ENCODE results near the gene SLC23A1. TPM values are rescaled to one million over a fixed set of nuclear protein-coding genes. Genes with fewer than 3 reads are reported as not detected.

Gene SLC23A1
- total RNA-seq, 4 donors from 2014 or later = 0.30 to 5.5 (median 1.0) TPM; not detected in 1

DNA sequence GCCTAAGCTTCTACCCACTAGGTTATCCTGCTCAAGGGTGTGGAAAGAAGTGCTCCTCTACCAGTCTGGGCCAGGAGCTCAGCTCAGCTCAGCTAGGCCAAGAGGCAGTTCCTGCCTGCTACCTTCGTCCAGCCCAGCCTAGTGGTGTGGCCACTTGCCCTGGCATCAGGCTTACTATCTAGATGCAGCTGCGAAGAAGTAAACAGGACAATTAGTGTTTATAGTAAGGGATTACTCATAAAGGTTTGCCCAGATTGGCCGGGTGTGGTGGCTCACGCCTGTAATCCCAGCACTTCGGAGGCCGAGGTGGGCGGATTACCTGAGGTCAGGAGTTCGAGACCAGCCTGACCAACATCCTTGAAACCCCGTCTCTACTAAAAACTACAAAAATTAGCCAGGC lies 33.6 kb upstream of the SLC23A1 start:
- peaks cover 0 to 7% of the 10 kb centered on the region in 2 donors for H3K4me1 ChIP-seq
- no peaks in the 10 kb centered on the region for H3K36me3 ChIP-seq
- TF ChIP-seq, protein P1, sequence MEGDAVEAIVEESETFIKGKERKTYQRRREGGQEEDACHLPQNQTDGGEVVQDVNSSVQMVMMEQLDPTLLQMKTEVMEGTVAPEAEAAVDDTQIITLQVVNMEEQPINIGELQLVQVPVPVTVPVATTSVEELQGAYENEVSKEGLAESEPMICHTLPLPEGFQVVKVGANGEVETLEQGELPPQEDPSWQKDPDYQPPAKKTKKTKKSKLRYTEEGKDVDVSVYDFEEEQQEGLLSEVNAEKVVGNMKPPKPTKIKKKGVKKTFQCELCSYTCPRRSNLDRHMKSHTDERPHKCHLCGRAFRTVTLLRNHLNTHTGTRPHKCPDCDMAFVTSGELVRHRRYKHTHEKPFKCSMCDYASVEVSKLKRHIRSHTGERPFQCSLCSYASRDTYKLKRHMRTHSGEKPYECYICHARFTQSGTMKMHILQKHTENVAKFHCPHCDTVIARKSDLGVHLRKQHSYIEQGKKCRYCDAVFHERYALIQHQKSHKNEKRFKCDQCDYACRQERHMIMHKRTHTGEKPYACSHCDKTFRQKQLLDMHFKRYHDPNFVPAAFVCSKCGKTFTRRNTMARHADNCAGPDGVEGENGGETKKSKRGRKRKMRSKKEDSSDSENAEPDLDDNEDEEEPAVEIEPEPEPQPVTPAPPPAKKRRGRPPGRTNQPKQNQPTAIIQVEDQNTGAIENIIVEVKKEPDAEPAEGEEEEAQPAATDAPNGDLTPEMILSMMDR (IDR thresholded peaks at IDR 0.05) = no peak
- TF ChIP-seq POLR2A (IDR thresholded peaks at IDR 0.05) = no peak
- DNase-seq = no peak
- no peak overlapping the region for H3K4me3 ChIP-seq
- intact Hi-C loops (cut with DNase I; ENCODE audit: low total_unique reads) = loop anchor here (5.0 kb wide), 1 partner anchor 101 kb away; no protein-coding TSS in a partner anchor
- no peaks in the 10 kb centered on the region for H3K27me3 ChIP-seq
- no peaks in the 10 kb centered on the region for H3K9me3 ChIP-seq
- H3K27ac ChIP-seq = peak overlapping the region; percentile 51 to 57

DNA sequence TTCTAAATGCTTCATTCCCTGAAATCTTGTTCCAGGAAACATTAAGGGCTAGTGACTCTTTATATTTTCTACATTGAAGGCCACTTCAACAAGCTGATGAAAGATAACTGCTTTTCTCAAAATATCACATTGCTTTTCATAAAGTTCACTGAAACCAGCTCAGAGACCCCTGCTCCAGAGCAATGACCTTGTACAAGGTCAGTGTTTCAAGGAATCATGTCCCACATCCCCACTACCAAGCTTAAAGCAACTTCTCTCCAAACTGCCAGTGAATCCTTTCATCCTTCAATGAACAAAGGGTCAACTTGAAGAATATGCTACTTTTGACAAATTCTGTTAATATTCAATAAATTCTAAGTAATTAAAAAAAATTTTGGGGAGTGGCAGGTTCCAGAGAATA lies 32.8 kb upstream of the SLC23A1 start:
- Histone ChIP-seq H3K27me3 (no peaks in the 10 kb centered on the region), H3K4me1 (peaks cover 0 to 7% of the 10 kb centered on the region in 2 donors), H3K9me3 (no peaks in the 10 kb centered on the region), H3K36me3 (no peaks in the 10 kb centered on the region), H3K27ac (peak overlapping the region; percentile 57), H3K4me3 (no peak overlapping the region)
- DNase-seq = no peak
- TF ChIP-seq, protein P1 (IDR thresholded peaks at IDR 0.05) = no peak
- TF ChIP-seq POLR2A (IDR thresholded peaks at IDR 0.05) = no peak
- intact Hi-C loops (cut with DNase I; ENCODE audit: low total_unique reads) = loop anchor here (5.0 kb wide), 1 partner anchor 101 kb away; no protein-coding TSS in a partner anchor

DNA sequence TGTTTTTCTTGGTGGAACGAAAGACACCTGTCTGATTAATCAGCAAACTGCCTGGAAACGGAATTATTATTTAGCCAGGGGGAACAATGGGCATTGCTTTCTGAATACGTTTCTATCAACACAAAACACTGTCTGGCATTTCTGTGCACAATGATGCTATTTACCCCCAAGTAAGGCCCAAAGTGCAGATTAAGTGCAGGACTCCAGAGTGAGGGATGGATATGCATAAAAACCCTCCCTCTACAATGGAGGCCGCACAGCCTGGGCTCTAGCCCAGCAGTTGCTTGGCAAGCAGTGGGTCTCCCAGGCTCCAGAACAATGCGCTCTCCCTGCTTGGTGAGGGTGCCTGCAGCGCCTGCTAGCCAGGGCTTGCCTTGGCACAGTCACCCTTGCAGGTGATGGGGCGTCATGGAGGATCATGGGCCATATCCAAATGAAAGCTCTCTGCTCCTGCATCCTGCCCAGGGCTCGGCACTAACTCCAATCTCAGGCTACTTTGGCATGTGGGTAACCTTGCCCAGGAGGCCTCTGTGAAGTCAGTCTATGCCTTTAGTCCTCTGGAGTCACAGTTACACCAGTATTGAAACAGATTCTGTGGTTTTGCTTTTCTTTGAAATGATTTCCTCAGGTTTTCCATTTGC lies 32.2 kb upstream of the SLC23A1 start:
- no peak overlapping the region for H3K4me3 ChIP-seq
- intact Hi-C loops (cut with DNase I; ENCODE audit: low total_unique reads) = loop anchor here (5.0 kb wide), 1 partner anchor 102 kb away; no protein-coding TSS in a partner anchor
- peak overlapping the region; percentile 57 for H3K27ac ChIP-seq
- TF ChIP-seq, protein P1 (IDR thresholded peaks at IDR 0.05) = no peak
- TF ChIP-seq POLR2A (IDR thresholded peaks at IDR 0.05) = no peak
- H3K4me1 ChIP-seq = peaks cover 1 to 7% of the 10 kb centered on the region in 2 donors
- DNase-seq = no peak
- no peaks in the 10 kb centered on the region for H3K36me3 ChIP-seq
- H3K27me3 ChIP-seq = no peaks in the 10 kb centered on the region
- H3K9me3 ChIP-seq = no peaks in the 10 kb centered on the region

DNA sequence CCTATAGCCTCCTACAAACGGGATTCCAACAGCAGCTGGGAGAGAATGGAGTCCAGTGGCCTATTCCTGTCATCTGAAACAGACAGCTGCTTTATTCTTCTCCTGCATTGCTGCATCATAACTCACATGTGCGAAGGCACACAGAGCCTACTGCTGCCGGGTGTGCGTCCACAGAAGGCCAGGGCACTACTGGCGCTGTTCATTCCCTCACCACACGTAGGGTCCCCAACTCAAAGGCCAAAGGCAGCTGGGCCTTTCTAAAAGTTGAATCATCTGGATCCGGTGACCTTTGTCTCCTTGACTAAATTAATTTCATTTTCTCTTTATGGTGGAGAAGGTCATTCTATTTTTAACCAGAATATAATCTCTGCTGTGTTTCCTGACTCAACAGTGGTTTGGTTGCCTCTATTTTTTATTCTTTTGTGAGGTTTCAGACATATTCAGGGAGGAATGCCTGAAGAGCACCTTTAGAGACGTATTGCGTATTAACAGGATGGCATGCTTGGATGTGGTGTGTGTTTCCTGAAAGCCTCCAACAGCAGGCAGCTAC lies 31.6 kb upstream of the SLC23A1 start:
- intact Hi-C loops (cut with DNase I; ENCODE audit: low total_unique reads) = loop anchor here (5.0 kb wide), 1 partner anchor 103 kb away; no protein-coding TSS in a partner anchor
- Histone ChIP-seq H3K4me3 (no peak overlapping the region), H3K36me3 (no peaks in the 10 kb centered on the region), H3K27me3 (no peaks in the 10 kb centered on the region), H3K9me3 (no peaks in the 10 kb centered on the region), H3K4me1 (peaks cover 7 to 8% of the 10 kb centered on the region in 2 donors), H3K27ac (peak overlapping the region; percentile 31 to 57)
- DNase-seq = no peak
- TF ChIP-seq POLR2A (IDR thresholded peaks at IDR 0.05) = no peak
- TF ChIP-seq, protein P1 (IDR thresholded peaks at IDR 0.05) = no peak

DNA sequence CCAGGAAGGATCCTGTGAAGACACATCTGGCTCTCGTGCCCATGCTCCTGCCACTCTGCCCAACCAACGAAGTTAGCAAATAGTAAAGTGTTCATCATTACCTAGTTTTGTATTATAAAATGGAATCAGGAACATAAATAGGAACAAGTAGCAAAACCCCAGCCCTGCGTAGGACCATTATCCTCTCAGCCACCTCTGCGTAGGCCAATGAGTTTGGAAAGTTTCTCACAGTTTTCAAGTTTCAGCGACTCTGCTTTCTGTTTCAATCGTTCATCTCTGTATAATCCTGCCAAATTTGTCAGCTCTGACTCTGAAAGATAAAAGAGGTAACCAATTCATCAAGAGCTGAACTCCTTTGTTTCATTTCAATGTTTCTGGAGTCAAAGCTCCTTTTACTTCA lies 30.9 kb upstream of the SLC23A1 start:
- Histone ChIP-seq H3K4me1 (peaks cover 7 to 8% of the 10 kb centered on the region in 2 donors), H3K27me3 (no peaks in the 10 kb centered on the region), H3K27ac (peak overlapping the region; percentile 31 to 57), H3K36me3 (no peaks in the 10 kb centered on the region), H3K4me3 (no peak overlapping the region), H3K9me3 (no peaks in the 10 kb centered on the region)
- TF ChIP-seq, protein P1 (IDR thresholded peaks at IDR 0.05) = no peak
- no peak for TF ChIP-seq POLR2A (IDR thresholded peaks at IDR 0.05)
- DNase-seq = no peak
- intact Hi-C loops (cut with DNase I; ENCODE audit: low total_unique reads) = no loop called here

Measured in uterus (tissue), 4 donors.